ENCODE measurements around the gene THBS3. TPM values are rescaled to one million over a fixed set of nuclear protein-coding genes. Genes with fewer than 3 reads are reported as not detected.

Gene THBS3
- total and polyA plus RNA-seq, 2 donors (not counting 1 experiment from before 2014, with no cell fraction given): 36.8 to 39.6 TPM

GRCh38 chr1:155173478-155174323 is 34.0 kb downstream of the THBS3 start, which contains the start of gene TRIM46:
Gene TRIM46 (plus strand): TSS chr1:155173849. CDS start chr1:155173967, 118 bp downstream.
- no peak for TF ChIP-seq EZH2 (IDR thresholded peaks at IDR 0.05; ENCODE audit: low read length, missing control alignments)
- no peak for TF ChIP-seq CTCF (conservative IDR thresholded peaks at IDR 0.05 in 1 of 2, IDR thresholded peaks at IDR 0.05 in 1 of 2; ENCODE audit: low read depth in 1 of 2, low read length in 2 of 2)
- peak; percentile 55 to 56 for DNase-seq (ENCODE audit: low read depth in 2 of 2)
- H3K9me3 ChIP-seq (ENCODE audit: control insufficient read depth, insufficient read depth, low read depth, low read length): no peaks in the 10 kb centered on the region

GRCh38 chr1:155172732-155173477 is 34.8 kb downstream of the THBS3 start, which contains the start of gene KRTCAP2:
Gene KRTCAP2 (minus strand): TSS chr1:155173304. CDS start chr1:155173224, 80 bp downstream.
- Histone ChIP-seq H3K4me2 (ENCODE audit: extremely low read depth, insufficient read depth, low read length) (peak within 1 kb of the TSS; percentile 95), H2AFZ (ENCODE audit: low read length) (peak within 1 kb of the TSS; percentile 88), H3K27ac (ENCODE audit: insufficient read depth, low read length) (peak within 1 kb of the TSS; percentile 98), H3K9ac (ENCODE audit: insufficient read depth, low read length) (peak within 1 kb of the TSS; percentile 96), H3K4me3 (replicated peaks in 1 of 4; ENCODE audit: control extremely low read depth in 1 of 4, insufficient read depth in 1 of 4, low read depth in 3 of 4, low read length in 4 of 4) (peak within 1 kb of the TSS; percentile 76 to 97 (median 94)), H3K36me3 (ENCODE audit: control insufficient read depth, insufficient read depth, low read length) (peaks cover 10% of the 10 kb centered on the region), H4K20me1 (ENCODE audit: control insufficient read depth, extremely low read depth, insufficient read depth, low read length) (no peaks in the 10 kb centered on the region), H3K4me1 (ENCODE audit: control insufficient read depth, extremely low read depth, insufficient read depth, low read length) (peaks cover 8% of the 10 kb centered on the region), H3K9me3 (ENCODE audit: control insufficient read depth, insufficient read depth, low read depth, low read length) (no peaks in the 10 kb centered on the region), H3K79me2 (ENCODE audit: control insufficient read depth, insufficient read depth, low read length) (peaks cover 11% of the 10 kb centered on the region), H3K27me3 (ENCODE audit: control insufficient read depth, insufficient read depth, low read length) (no peaks in the 10 kb centered on the region)
- peak; percentile 92 to 96 for DNase-seq (ENCODE audit: low read depth in 2 of 2)
- TF ChIP-seq CTCF (conservative IDR thresholded peaks at IDR 0.05 in 1 of 2, IDR thresholded peaks at IDR 0.05 in 1 of 2; ENCODE audit: low read depth in 1 of 2, low read length in 2 of 2) (peak; percentile 80 to 90), EZH2 (IDR thresholded peaks at IDR 0.05; ENCODE audit: low read length, missing control alignments) (no peak)

More at GRCh38 chr1:155173478-155174323, 34.0 kb downstream of the THBS3 start, which contains the start of gene TRIM46:
- Histone ChIP-seq H2AFZ (ENCODE audit: low read length) (peak within 1 kb of the TSS; percentile 88), H3K27ac (ENCODE audit: insufficient read depth, low read length) (peak within 1 kb of the TSS; percentile 98), H3K4me2 (ENCODE audit: extremely low read depth, insufficient read depth, low read length) (peak within 1 kb of the TSS; percentile 95), H3K9ac (ENCODE audit: insufficient read depth, low read length) (peak within 1 kb of the TSS; percentile 96), H3K79me2 (ENCODE audit: control insufficient read depth, insufficient read depth, low read length) (peaks cover 11% of the 10 kb centered on the region), H3K4me3 (replicated peaks in 1 of 4; ENCODE audit: control extremely low read depth in 1 of 4, insufficient read depth in 1 of 4, low read depth in 3 of 4, low read length in 4 of 4) (peak within 1 kb of the TSS; percentile 76 to 97 (median 94)), H4K20me1 (ENCODE audit: control insufficient read depth, extremely low read depth, insufficient read depth, low read length) (no peaks in the 10 kb centered on the region), H3K36me3 (ENCODE audit: control insufficient read depth, insufficient read depth, low read length) (peaks cover 10% of the 10 kb centered on the region), H3K27me3 (ENCODE audit: control insufficient read depth, insufficient read depth, low read length) (no peaks in the 10 kb centered on the region), H3K4me1 (ENCODE audit: control insufficient read depth, extremely low read depth, insufficient read depth, low read length) (peaks cover 8% of the 10 kb centered on the region)

Measured in fibroblast of lung (primary cell).